Measurements from ENCODE around the gene RNASE4.
A peak's percentile ranks its signal among the peaks of the same experiment; 100 is the strongest.
"Not testable (repeated sequence)": the region's sequence is repeated elsewhere in the genome, so short reads cannot be mapped to it uniquely, and the experiment has no call there.

The RNASE4 gene

GRCh38 chr14:20683891-20684661 lies at the start of gene RNASE4:
Gene RNASE4, plus strand, starts transcription at chr14:20684560. Its CDS starts 14,812 bp downstream, at chr14:20699372.
- DNase-seq, result peak; percentile 41 to 72 (median 58)

GRCh38 chr14:20641591-20641990 lies 42.8 kb upstream of the RNASE4 start, which contains the start of gene OR6S1:
Gene OR6S1, minus strand, starts transcription at chr14:20641691. Its CDS starts 0 bp downstream, at chr14:20641691.
- DNase-seq, result no peak

- no peak for DNase-seq
These were observed 42.2 kb upstream of the RNASE4 start for GRCh38 chr14:20642182-20642581.

GRCh38 chr14:20642755-20643154 lies 41.6 kb upstream of the RNASE4 start:
- not testable (repeated sequence) for DNase-seq

GRCh38 chr14:20644520-20644919 lies 39.8 kb upstream of the RNASE4 start:
- DNase-seq, result no peak

- DNase-seq, result no peak
These were observed 38.9 kb upstream of the RNASE4 start for GRCh38 chr14:20645481-20645880.

GRCh38 chr14:20652996-20653975 lies 31.1 kb upstream of the RNASE4 start:
- peak in 1 of 4 experiments; percentile 20 for DNase-seq

- no peak for DNase-seq
These were observed 28.5 kb upstream of the RNASE4 start for GRCh38 chr14:20655851-20656250.

GRCh38 chr14:20656274-20656673 lies 28.1 kb upstream of the RNASE4 start:
- no peak for DNase-seq

- no peak for DNase-seq
These were observed 26.8 kb upstream of the RNASE4 start for GRCh38 chr14:20657216-20658211.

- DNase-seq, result no peak
These were observed 26.1 kb upstream of the RNASE4 start for GRCh38 chr14:20658246-20658645.

GRCh38 chr14:20659336-20659735 lies 25.0 kb upstream of the RNASE4 start:
- no peak for DNase-seq

- no peak for DNase-seq
These were observed 24.5 kb upstream of the RNASE4 start for GRCh38 chr14:20659813-20660395.

- no peak for DNase-seq
These were observed 23.2 kb upstream of the RNASE4 start for GRCh38 chr14:20661197-20661596.

GRCh38 chr14:20662968-20663732 lies 21.2 kb upstream of the RNASE4 start:
- peak; percentile 51 to 66 (median 58) for DNase-seq

- DNase-seq, result not testable (repeated sequence)
These were observed 17.9 kb upstream of the RNASE4 start for GRCh38 chr14:20666400-20666961.

- DNase-seq, result no peak
These were observed 16.4 kb upstream of the RNASE4 start for GRCh38 chr14:20667957-20668356.

- DNase-seq, result no peak
These were observed 15.4 kb upstream of the RNASE4 start for GRCh38 chr14:20668969-20669368.

GRCh38 chr14:20671597-20672283 lies 12.6 kb upstream of the RNASE4 start:
- no peak for DNase-seq

GRCh38 chr14:20675669-20676068 lies 8.7 kb upstream of the RNASE4 start:
- DNase-seq, result no peak
